K562 (cell line): ENCODE results near the gene COL8A2.

Source experiments
- ARID2 ChIP-seq: fragments of 450-650 bp; IDR thresholded peaks from 2 replicates; pipeline ENCODE4 v1.6.1; 2017; ENCODE audit warnings: antibody characterized with exemption, mild to moderate bottlenecking
- CBFA2T2 ChIP-seq: fragments of 450-650 bp; conservative IDR thresholded peaks from 2 replicates; pipeline ENCODE4 v1.6.1; 2017; ENCODE audit warnings: mild to moderate bottlenecking
- CHD1 ChIP-seq: fragments of 200-600 bp; sonication (generic); IDR thresholded peaks from one replicate; pipeline ENCODE4 v1.6.1; 2012; ENCODE audit warnings: mild to moderate bottlenecking, moderate library complexity, low read length, inconsistent platforms
- CREB3L1 ChIP-seq: fragments of 450-650 bp; IDR thresholded peaks from 2 replicates; pipeline ENCODE4 v1.6.1; 2014; ENCODE audit warnings: low read depth, mild to moderate bottlenecking, moderate library complexity, borderline replicate concordance
- CTCF ChIP-seq, 3 experiments: IDR thresholded peaks in 2 of 3; conservative IDR thresholded peaks in 1 of 3; 2 replicates each; pipeline ENCODE4 v1.5.1; 2011 to 2012; ENCODE audit warnings: low read length in 3 of 3, mild to moderate bottlenecking in 3 of 3, control low read depth in 2 of 3, improper control_type of control experiment in 1 of 3, inconsistent platforms in 1 of 3, low read depth in 1 of 3, mixed read lengths in 1 of 3, moderate library complexity in 1 of 3; ENCODE audit not compliant: insufficient read depth in 2 of 3
- E4F1 ChIP-seq: fragments of 250-450 bp; sonication (Bioruptor Pico); IDR thresholded peaks from 2 replicates; pipeline ENCODE4 v1.5.0; 2021; ENCODE audit warnings: mild to moderate bottlenecking, borderline replicate concordance
- NBN ChIP-seq: fragments of 450-650 bp; IDR thresholded peaks from 2 replicates; pipeline ENCODE4 v1.6.1; 2016; ENCODE audit warnings: low read depth, mild to moderate bottlenecking
- NFE2 ChIP-seq: IDR thresholded peaks from 2 replicates; pipeline ENCODE4 v1.6.1; 2014; ENCODE audit warnings: antibody characterized with exemption, low read depth
- TEAD1 ChIP-seq, 2 experiments: fragments of 450-650 bp in 1 of 2; sonication (generic) in 1 of 2; formaldehyde crosslinking; IDR thresholded peaks; 2 replicates each; pipeline versions ENCODE4 v1.4.0 to v1.8.0; 2020 to 2022; ENCODE audit warnings: mild to moderate bottlenecking in 2 of 2, missing genetic modification reagents in 1 of 2
- ZNF174 ChIP-seq: fragments of 250-450 bp; sonication (Bioruptor Pico); IDR thresholded peaks from 2 replicates; pipeline ENCODE4 v1.4.0; 2020; ENCODE audit warnings: mild to moderate bottlenecking
- ZNF217 ChIP-seq: sonication (generic); formaldehyde crosslinking; IDR thresholded peaks from 2 replicates; pipeline ENCODE4 v1.8.0; 2022; ENCODE audit warnings: mild to moderate bottlenecking, missing genetic modification reagents

GRCh38 chr1:36094621-36095061 lies 30.4 kb downstream of the COL8A2 start:
- TF ChIP-seq NFE2 (no peak), TEAD1 (CRISPR knock-in tag; IDR thresholded peaks at IDR 0.05) (no peak), ZNF217 (CRISPR knock-in tag) (no peak), CTCF (IDR thresholded peaks at IDR 0.05 in 2 of 3, conservative IDR thresholded peaks at IDR 0.05 in 1 of 3; ENCODE audit: insufficient read depth in 2 of 3, low read depth in 1 of 3, low read length in 3 of 3) (no peak), ARID2 (no peak), E4F1 (CRISPR knock-in tag) (no peak), CHD1 (no peak), ZNF174 (no peak), CBFA2T2 (no peak), CREB3L1 (no peak), NBN (no peak)
